ENCODE results near the gene GRIK2. TPM values are rescaled to one million over a fixed set of nuclear protein-coding genes. Genes with fewer than 3 reads are reported as not detected.

GRIK2 gene
- total RNA-seq, 1 donor from 2014 or later = 0.86 TPM

GRCh38 chr6:101705866-101706265 is 312.4 kb downstream of the GRIK2 start:
- DNase-seq (ENCODE audit: low read depth) = no peak
- no peak for TF ChIP-seq CTCF (conservative IDR thresholded peaks at IDR 0.05; ENCODE audit: low read depth, low read length)
- no peak overlapping the region for H3K4me3 ChIP-seq (ENCODE audit: low read depth, low read length)

- no peak for TF ChIP-seq CTCF (conservative IDR thresholded peaks at IDR 0.05; ENCODE audit: low read depth, low read length)
- DNase-seq (ENCODE audit: low read depth) = no peak
- no peak overlapping the region for H3K4me3 ChIP-seq (ENCODE audit: low read depth, low read length)
Measured at GRCh38 chr6:101706576-101706975, 313.1 kb downstream of the GRIK2 start.

GRCh38 chr6:101711518-101711917 is 318.0 kb downstream of the GRIK2 start:
- TF ChIP-seq CTCF (conservative IDR thresholded peaks at IDR 0.05; ENCODE audit: low read depth, low read length) = no peak
- DNase-seq (ENCODE audit: low read depth) = no peak
- H3K4me3 ChIP-seq (ENCODE audit: low read depth, low read length) = no peak overlapping the region

- no peak for TF ChIP-seq CTCF (conservative IDR thresholded peaks at IDR 0.05; ENCODE audit: low read depth, low read length)
- no peak overlapping the region for H3K4me3 ChIP-seq (ENCODE audit: low read depth, low read length)
- DNase-seq (ENCODE audit: low read depth) = no peak
Measured at GRCh38 chr6:101716387-101716786, 322.9 kb downstream of the GRIK2 start.

GRCh38 chr6:101716810-101717209 is 323.3 kb downstream of the GRIK2 start:
- TF ChIP-seq CTCF (conservative IDR thresholded peaks at IDR 0.05; ENCODE audit: low read depth, low read length) = no peak
- DNase-seq (ENCODE audit: low read depth) = no peak
- no peak overlapping the region for H3K4me3 ChIP-seq (ENCODE audit: low read depth, low read length)

- no peak for TF ChIP-seq CTCF (conservative IDR thresholded peaks at IDR 0.05; ENCODE audit: low read depth, low read length)
- H3K4me3 ChIP-seq (ENCODE audit: low read depth, low read length) = no peak overlapping the region
- no peak for DNase-seq (ENCODE audit: low read depth)
Measured at GRCh38 chr6:101719521-101719920, 326.0 kb downstream of the GRIK2 start.

GRCh38 chr6:101722471-101722870 is 329.0 kb downstream of the GRIK2 start:
- no peak overlapping the region for H3K4me3 ChIP-seq (ENCODE audit: low read depth, low read length)
- TF ChIP-seq CTCF (conservative IDR thresholded peaks at IDR 0.05; ENCODE audit: low read depth, low read length) = no peak
- DNase-seq (ENCODE audit: low read depth) = no peak

Measured in epithelial cell of proximal tubule (primary cell).